KMS-11 (cell line): Measurements from ENCODE around the gene SPINK5.

Experiments used
- H2AFZ ChIP-seq: fragments of 200-600 bp; sonication (generic); 2 replicates; pipeline ENCODE4 v1.6.1; 2016; ENCODE audit warnings: antibody characterized with exemption, mixed run types, low read depth
- H3K27ac ChIP-seq: fragments of 200-600 bp; sonication (generic); 2 replicates; pipeline ENCODE4 v1.6.1; 2016; ENCODE audit warnings: mild to moderate bottlenecking, mixed run types
- H3K27me3 ChIP-seq: fragments of 200-600 bp; sonication (generic); 2 replicates; pipeline ENCODE4 v1.6.1; 2017; ENCODE audit warnings: mild to moderate bottlenecking, low read depth, mixed run types, moderate library complexity; ENCODE audit not compliant: insufficient read depth
- H3K36me3 ChIP-seq: fragments of 200-600 bp; sonication (generic); 2 replicates; pipeline ENCODE4 v1.6.1; 2017; ENCODE audit warnings: mild to moderate bottlenecking, mixed run types; ENCODE audit not compliant: insufficient read depth
- H3K4me1 ChIP-seq: fragments of 200-600 bp; sonication (generic); 2 replicates; pipeline ENCODE4 v1.6.1; 2016; ENCODE audit warnings: mild to moderate bottlenecking, low read depth, mixed run types; ENCODE audit not compliant: poor library complexity, severe bottlenecking
- H3K4me2 ChIP-seq: fragments of 200-600 bp; sonication (generic); 2 replicates; pipeline ENCODE4 v1.7.0; 2016; ENCODE audit warnings: mild to moderate bottlenecking, mixed run types
- H3K4me3 ChIP-seq: fragments of 200-600 bp; sonication (generic); IDR thresholded peaks from 2 replicates; pipeline ENCODE4 v1.6.1; 2017; ENCODE audit warnings: low read depth, low read length, mixed read lengths; ENCODE audit not compliant: insufficient read depth
- H3K79me2 ChIP-seq: fragments of 200-600 bp; sonication (generic); 2 replicates; pipeline ENCODE4 v1.6.1; 2016; ENCODE audit warnings: low read depth, mixed run types; ENCODE audit not compliant: insufficient read depth
- H3K9ac ChIP-seq: fragments of 200-600 bp; sonication (generic); 2 replicates; pipeline ENCODE4 v1.6.1; 2016; ENCODE audit warnings: mild to moderate bottlenecking, mixed run types
- H4K20me1 ChIP-seq: fragments of 200-600 bp; sonication (generic); 2 replicates; pipeline ENCODE4 v1.6.1; 2016; ENCODE audit warnings: mild to moderate bottlenecking, mixed run types; ENCODE audit not compliant: insufficient read depth
- TF ChIP-seq, protein P1 (sequence below): fragments of 200-600 bp; sonication (generic); conservative IDR thresholded peaks from 2 replicates; pipeline ENCODE4 v1.6.1; 2017; ENCODE audit warnings: low read depth, mild to moderate bottlenecking, antibody characterized with exemption, low read length, moderate library complexity, mixed read lengths

SPINK5 gene

DNA sequence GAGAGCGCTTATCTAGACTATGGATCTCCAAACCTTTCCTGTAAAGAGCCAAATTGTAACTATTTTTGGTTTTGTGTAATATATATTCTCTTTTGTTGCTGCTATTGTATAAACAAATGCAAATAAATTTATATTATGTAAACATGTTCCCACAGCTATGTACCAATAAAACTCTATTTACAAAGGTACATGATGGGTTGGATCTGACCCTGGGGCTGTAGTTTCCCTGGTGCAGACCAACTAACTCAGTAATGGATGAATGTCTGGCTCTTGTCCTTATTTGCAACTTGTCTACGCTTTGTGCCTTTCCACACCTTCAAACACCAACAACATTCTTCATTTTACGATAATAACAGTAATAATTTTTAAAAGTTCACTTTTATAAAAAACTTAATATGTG lies 77.1 kb downstream of the SPINK5 start:
- Histone ChIP-seq H3K79me2 (no peaks in the 10 kb centered on the region), H3K27me3 (no peaks in the 10 kb centered on the region), H3K27ac (no peak overlapping the region), H3K4me3 (no peak overlapping the region), H3K36me3 (no peaks in the 10 kb centered on the region), H3K4me1 (no peaks in the 10 kb centered on the region), H2AFZ (no peak overlapping the region), H4K20me1 (no peaks in the 10 kb centered on the region), H3K9ac (no peak overlapping the region), H3K4me2 (no peak overlapping the region)
- TF ChIP-seq, protein P1, sequence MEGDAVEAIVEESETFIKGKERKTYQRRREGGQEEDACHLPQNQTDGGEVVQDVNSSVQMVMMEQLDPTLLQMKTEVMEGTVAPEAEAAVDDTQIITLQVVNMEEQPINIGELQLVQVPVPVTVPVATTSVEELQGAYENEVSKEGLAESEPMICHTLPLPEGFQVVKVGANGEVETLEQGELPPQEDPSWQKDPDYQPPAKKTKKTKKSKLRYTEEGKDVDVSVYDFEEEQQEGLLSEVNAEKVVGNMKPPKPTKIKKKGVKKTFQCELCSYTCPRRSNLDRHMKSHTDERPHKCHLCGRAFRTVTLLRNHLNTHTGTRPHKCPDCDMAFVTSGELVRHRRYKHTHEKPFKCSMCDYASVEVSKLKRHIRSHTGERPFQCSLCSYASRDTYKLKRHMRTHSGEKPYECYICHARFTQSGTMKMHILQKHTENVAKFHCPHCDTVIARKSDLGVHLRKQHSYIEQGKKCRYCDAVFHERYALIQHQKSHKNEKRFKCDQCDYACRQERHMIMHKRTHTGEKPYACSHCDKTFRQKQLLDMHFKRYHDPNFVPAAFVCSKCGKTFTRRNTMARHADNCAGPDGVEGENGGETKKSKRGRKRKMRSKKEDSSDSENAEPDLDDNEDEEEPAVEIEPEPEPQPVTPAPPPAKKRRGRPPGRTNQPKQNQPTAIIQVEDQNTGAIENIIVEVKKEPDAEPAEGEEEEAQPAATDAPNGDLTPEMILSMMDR = no peak

DNA sequence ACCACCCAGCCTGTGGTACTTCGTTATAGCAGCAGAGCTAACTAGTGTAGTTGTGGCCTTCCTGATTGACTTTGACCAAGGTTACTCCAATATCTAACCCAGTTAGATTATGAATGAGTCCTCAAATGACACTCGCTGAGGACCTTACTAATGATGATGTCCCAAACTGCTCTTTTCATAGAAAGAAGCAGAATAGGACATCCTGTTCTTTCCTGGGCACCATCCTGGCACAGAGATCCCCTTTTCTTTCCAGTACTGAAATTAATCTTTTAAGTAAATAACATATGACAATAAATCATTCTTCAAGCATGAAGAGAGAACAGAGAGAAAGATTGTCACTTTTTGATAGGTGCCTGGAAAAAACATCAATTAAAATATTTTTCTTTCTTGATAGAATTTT lies 77.9 kb downstream of the SPINK5 start:
- Histone ChIP-seq H3K4me3 (no peak overlapping the region), H3K79me2 (no peaks in the 10 kb centered on the region), H3K4me2 (no peak overlapping the region), H3K36me3 (no peaks in the 10 kb centered on the region), H3K9ac (no peak overlapping the region), H3K4me1 (no peaks in the 10 kb centered on the region), H3K27me3 (no peaks in the 10 kb centered on the region), H2AFZ (no peak overlapping the region), H3K27ac (no peak overlapping the region), H4K20me1 (no peaks in the 10 kb centered on the region)
- TF ChIP-seq, protein P1 = no peak

DNA sequence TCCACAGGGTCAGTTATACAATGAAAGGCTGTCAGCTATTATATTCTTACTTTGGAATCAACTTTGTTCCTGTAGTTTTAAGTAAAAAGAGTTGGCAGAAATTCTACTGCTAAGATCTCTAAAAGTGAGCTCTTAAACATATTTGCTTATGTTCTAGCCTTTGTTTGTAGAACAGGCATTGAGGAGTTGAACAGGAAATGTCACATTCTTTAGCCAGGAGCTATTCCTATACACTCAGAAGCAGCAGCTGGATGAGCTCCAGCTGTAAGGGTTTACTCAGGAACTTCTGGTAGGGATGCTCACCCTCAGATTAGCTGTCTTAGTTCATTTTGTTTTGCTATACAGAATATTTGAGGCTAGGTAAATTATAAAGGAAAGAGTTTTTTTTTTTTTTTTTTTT lies 82.1 kb downstream of the SPINK5 start:
- H3K79me2 ChIP-seq = no peaks in the 10 kb centered on the region
- H3K4me3 ChIP-seq = no peak overlapping the region
- H3K27me3 ChIP-seq = no peaks in the 10 kb centered on the region
- no peak overlapping the region for H3K9ac ChIP-seq
- no peak overlapping the region for H3K27ac ChIP-seq
- TF ChIP-seq, protein P1 = no peak
- H3K4me1 ChIP-seq = no peaks in the 10 kb centered on the region
- H3K4me2 ChIP-seq = no peak overlapping the region
- no peak overlapping the region for H2AFZ ChIP-seq
- no peaks in the 10 kb centered on the region for H4K20me1 ChIP-seq
- no peaks in the 10 kb centered on the region for H3K36me3 ChIP-seq

DNA sequence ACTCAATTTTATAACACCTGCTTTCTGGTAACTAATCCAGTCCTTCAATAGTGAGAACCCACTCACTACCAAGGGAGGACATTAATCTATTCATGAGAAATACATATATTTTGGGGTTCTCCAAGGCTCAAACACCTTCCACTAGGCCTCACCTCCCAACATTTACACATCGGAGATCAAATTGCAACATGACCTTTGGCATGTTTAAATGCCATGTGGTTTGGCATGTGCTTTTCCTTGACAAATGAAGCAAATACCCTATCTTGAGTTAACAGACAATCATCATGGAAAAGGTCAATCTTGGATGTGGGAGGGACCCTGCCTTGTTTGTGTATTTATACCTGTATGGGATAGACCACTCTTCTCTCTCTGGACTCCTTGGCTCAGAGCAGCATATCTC lies 82.7 kb downstream of the SPINK5 start:
- Histone ChIP-seq H3K27me3 (no peaks in the 10 kb centered on the region), H3K36me3 (no peaks in the 10 kb centered on the region), H3K4me1 (no peaks in the 10 kb centered on the region), H4K20me1 (no peaks in the 10 kb centered on the region), H2AFZ (no peak overlapping the region), H3K4me2 (no peak overlapping the region), H3K79me2 (no peaks in the 10 kb centered on the region), H3K9ac (no peak overlapping the region), H3K27ac (no peak overlapping the region), H3K4me3 (no peak overlapping the region)
- TF ChIP-seq, protein P1 = no peak

DNA sequence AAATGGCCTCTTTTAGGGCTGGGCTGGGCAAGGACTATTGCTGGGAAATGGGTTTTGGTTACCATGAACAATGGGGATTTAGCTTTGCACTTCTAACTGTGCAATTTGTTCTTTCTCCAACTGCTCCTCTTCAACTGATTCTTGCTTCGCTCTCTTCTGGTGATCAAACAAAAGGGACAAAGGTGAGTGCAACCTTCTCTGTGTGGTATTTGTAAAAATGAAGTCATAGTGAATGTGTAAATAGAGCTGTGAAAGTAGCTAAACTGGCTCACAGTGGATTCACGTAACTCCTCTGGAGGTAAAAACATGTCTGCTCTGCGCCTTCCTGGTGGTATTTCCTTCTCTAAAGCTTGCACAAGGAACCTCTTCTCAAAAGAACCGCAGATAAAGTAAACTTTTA lies 83.6 kb downstream of the SPINK5 start:
- Histone ChIP-seq H3K9ac (no peak overlapping the region), H3K27me3 (no peaks in the 10 kb centered on the region), H2AFZ (no peak overlapping the region), H3K4me3 (no peak overlapping the region), H3K4me1 (no peaks in the 10 kb centered on the region), H3K4me2 (no peak overlapping the region), H3K27ac (no peak overlapping the region), H4K20me1 (no peaks in the 10 kb centered on the region), H3K79me2 (no peaks in the 10 kb centered on the region), H3K36me3 (no peaks in the 10 kb centered on the region)
- TF ChIP-seq, protein P1 = no peak
